HG03064 (cell line): ENCODE results near the gene PUS1.

Source experiments
- ATAC-seq: cut with Tn5 transposase; IDR thresholded peaks from one replicate; pipeline ENCODE4 v1.9.1; 2021; ENCODE audit warnings: low read depth; ENCODE audit not compliant: unreplicated experiment

Gene PUS1

GRCh38 chr12:131988054-131988796 is 59.1 kb downstream of the PUS1 start:
- no peak for ATAC-seq

- ATAC-seq: no peak
These were observed 59.9 kb downstream of the PUS1 start for GRCh38 chr12:131989021-131989420.

GRCh38 chr12:131990066-131990979 is 61.2 kb downstream of the PUS1 start:
- ATAC-seq: no peak

- no peak for ATAC-seq
These were observed 61.9 kb downstream of the PUS1 start for GRCh38 chr12:131990980-131991305.

- ATAC-seq: no peak
These were observed 62.8 kb downstream of the PUS1 start for GRCh38 chr12:131991816-131992430.

GRCh38 chr12:131994589-131994988 is 65.5 kb downstream of the PUS1 start:
- peak; percentile 74 for ATAC-seq
